Neutrophil (primary cell): ENCODE measurements around the gene TYSND1.

Experiments used
- H3K27ac ChIP-seq: fragments of 200-600 bp; sonication (generic); 2 replicates; pipeline ENCODE4 v1.5.1; 2016; ENCODE audit warnings: mild to moderate bottlenecking, moderate library complexity
- H3K27me3 ChIP-seq: fragments of 200-600 bp; sonication (generic); 2 replicates; pipeline ENCODE4 v1.6.0; 2016; ENCODE audit warnings: mild to moderate bottlenecking
- H3K36me3 ChIP-seq: fragments of 200-600 bp; sonication (generic); 2 replicates; pipeline ENCODE4 v1.5.1; 2017
- H3K4me1 ChIP-seq, 2 experiments: fragments of 200-600 bp in 1 of 2; sonication (generic) in 1 of 2; 1 replicate in 1 of 2; 2 replicates in 1 of 2; pipeline versions ENCODE4 v1.5.1 to v1.6.1; 2013 to 2016; ENCODE audit warnings: low read depth in 1 of 2, low read length in 1 of 2, mild to moderate bottlenecking in 1 of 2, moderate library complexity in 1 of 2; ENCODE audit not compliant: control insufficient read depth in 1 of 2, insufficient read depth in 1 of 2
- H3K4me3 ChIP-seq, 2 experiments: fragments of 200-600 bp in 1 of 2; sonication (generic) in 1 of 2; 1 replicate in 1 of 2; 2 replicates in 1 of 2; pipeline ENCODE4 v1.5.1; 2013 to 2016; ENCODE audit warnings: low read depth in 1 of 2, low read length in 1 of 2, mild to moderate bottlenecking in 1 of 2, moderate library complexity in 1 of 2
- H3K9me3 ChIP-seq: fragments of 200-600 bp; sonication (generic); 2 replicates; pipeline ENCODE4 v1.5.1; 2016
- TF ChIP-seq, protein P1 (sequence below): fragments of 200-600 bp; sonication (generic); IDR thresholded peaks from 2 replicates; pipeline ENCODE4 v1.5.1; 2016; ENCODE audit warnings: antibody characterized with exemption

TYSND1 gene

DNA sequence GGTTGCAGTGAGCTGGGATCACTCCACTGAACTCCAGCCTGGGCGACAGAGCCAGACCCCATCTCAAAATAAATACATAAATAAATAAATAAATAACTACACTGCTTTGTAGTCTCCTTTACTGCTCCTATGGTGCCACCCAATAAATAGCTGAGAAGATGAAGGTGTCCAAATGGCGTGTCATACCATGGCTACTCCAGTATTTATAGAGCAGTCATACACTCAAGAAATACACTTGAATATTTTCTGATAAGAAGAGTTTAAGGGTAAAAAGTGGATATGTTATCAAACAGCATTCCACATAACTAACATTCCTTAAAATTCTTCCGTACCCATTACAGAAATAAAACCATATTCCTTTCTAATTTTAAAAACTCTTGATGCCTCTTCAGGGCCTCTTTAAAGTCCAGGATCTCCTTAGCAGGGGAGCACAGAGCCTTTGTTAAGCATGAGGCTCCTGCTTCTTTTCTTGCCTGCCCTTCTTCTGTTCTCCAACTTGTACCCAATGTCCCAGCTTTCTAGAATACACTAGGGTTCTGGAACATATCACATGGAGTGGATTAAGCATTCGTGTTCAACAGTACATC lies 31.7 kb upstream of the TYSND1 start:
- TF ChIP-seq, protein P1, sequence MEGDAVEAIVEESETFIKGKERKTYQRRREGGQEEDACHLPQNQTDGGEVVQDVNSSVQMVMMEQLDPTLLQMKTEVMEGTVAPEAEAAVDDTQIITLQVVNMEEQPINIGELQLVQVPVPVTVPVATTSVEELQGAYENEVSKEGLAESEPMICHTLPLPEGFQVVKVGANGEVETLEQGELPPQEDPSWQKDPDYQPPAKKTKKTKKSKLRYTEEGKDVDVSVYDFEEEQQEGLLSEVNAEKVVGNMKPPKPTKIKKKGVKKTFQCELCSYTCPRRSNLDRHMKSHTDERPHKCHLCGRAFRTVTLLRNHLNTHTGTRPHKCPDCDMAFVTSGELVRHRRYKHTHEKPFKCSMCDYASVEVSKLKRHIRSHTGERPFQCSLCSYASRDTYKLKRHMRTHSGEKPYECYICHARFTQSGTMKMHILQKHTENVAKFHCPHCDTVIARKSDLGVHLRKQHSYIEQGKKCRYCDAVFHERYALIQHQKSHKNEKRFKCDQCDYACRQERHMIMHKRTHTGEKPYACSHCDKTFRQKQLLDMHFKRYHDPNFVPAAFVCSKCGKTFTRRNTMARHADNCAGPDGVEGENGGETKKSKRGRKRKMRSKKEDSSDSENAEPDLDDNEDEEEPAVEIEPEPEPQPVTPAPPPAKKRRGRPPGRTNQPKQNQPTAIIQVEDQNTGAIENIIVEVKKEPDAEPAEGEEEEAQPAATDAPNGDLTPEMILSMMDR: no peak
- no peak overlapping the region for H3K4me3 ChIP-seq
- no peaks in the 10 kb centered on the region for H3K36me3 ChIP-seq
- H3K4me1 ChIP-seq: peaks cover 14% of the 10 kb centered on the region in 2 experiments
- H3K9me3 ChIP-seq: no peaks in the 10 kb centered on the region
- H3K27me3 ChIP-seq: peaks cover 21% of the 10 kb centered on the region
- no peak overlapping the region for H3K27ac ChIP-seq

DNA sequence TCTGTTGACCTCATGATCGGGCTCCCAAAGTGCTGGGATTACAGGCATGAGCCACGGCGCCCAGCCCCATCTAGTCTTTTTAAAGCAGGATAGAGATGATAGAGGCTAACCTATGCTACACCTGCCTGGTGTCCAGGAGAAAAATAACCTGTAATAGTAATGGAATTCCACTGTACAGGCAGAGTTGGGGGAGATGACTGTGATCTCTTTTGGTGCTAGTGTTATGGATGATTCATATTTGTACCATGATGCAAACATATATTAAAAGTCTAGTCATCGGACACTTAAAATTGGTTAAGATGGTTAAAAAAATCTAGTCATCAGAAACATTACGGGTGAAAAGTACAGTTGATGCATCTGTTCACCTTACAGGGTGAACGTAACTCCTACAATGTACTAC lies 29.9 kb upstream of the TYSND1 start:
- no peak overlapping the region for H3K4me3 ChIP-seq
- TF ChIP-seq, protein P1: no peak

DNA sequence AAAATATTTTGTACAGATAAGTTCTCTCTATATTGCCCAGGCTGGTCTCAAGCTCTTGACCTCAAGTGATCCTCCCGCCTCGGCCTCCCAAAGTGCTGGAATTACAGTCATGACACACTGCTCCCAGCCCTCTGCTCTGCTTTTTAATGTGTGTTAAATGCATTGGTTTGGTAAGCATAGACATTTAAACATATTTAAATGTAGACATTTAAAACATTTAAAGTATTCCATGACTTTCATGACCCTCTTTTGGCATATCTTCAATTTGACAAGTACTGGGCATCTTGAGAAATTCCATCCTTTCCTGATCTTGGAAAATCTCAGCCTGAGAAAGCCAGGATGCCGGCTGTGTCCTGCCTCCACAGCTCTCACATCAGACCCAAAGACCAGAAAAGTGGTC lies 29.0 kb upstream of the TYSND1 start:
- H3K4me1 ChIP-seq: peaks cover 19 to 20% of the 10 kb centered on the region in 2 experiments
- H3K36me3 ChIP-seq: no peaks in the 10 kb centered on the region
- H3K4me3 ChIP-seq: no peak overlapping the region
- TF ChIP-seq, protein P1: no peak
- H3K27ac ChIP-seq: no peak overlapping the region
- no peaks in the 10 kb centered on the region for H3K9me3 ChIP-seq
- H3K27me3 ChIP-seq: peaks cover 4% of the 10 kb centered on the region

More for the DNA sequence above, 29.9 kb upstream of the TYSND1 start:
- peaks cover 10% of the 10 kb centered on the region for H3K27me3 ChIP-seq
- H3K4me1 ChIP-seq: peaks cover 14% of the 10 kb centered on the region in 2 experiments
- H3K36me3 ChIP-seq: no peaks in the 10 kb centered on the region
- no peak overlapping the region for H3K27ac ChIP-seq
- no peaks in the 10 kb centered on the region for H3K9me3 ChIP-seq

DNA sequence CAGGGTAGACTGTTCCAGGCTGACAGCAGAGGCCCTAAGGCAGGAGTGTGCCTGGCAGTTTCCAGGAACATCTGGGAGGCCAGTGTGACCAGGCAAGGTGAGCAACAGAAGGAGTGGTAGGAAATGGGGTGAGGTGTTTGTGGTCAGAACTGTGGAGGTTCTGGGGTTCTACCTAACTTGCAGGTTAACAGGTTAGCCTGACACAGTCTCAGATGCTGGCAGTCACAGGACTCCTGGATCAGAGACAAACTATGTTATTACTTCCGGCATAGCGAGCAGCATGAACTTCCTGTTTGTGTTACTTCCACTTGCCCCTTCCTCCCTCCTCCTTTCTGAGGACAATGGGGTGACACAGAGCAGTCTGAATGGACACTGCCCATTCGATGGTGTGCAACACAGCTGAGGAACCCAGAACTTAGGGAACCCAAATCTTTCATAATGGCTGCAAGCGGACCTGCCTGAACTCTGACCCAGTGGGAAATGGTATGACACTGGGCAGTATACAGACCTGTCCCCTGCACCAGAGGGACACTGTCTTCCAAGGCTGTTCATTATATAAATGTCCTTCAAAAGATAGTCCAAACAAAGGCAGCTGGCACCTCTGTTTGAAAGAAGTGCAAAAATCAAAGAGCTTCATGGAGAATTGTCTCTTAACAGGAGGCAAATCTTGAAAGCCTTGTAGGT lies 27.7 kb upstream of the TYSND1 start:
- Histone ChIP-seq H3K4me1 (peaks cover 23 to 28% of the 10 kb centered on the region in 2 experiments), H3K27ac (peak overlapping the region; percentile 91), H3K36me3 (no peaks in the 10 kb centered on the region), H3K27me3 (no peaks in the 10 kb centered on the region), H3K4me3 (peak overlapping the region; percentile 21 to 31), H3K9me3 (no peaks in the 10 kb centered on the region)
- TF ChIP-seq, protein P1: no peak

DNA sequence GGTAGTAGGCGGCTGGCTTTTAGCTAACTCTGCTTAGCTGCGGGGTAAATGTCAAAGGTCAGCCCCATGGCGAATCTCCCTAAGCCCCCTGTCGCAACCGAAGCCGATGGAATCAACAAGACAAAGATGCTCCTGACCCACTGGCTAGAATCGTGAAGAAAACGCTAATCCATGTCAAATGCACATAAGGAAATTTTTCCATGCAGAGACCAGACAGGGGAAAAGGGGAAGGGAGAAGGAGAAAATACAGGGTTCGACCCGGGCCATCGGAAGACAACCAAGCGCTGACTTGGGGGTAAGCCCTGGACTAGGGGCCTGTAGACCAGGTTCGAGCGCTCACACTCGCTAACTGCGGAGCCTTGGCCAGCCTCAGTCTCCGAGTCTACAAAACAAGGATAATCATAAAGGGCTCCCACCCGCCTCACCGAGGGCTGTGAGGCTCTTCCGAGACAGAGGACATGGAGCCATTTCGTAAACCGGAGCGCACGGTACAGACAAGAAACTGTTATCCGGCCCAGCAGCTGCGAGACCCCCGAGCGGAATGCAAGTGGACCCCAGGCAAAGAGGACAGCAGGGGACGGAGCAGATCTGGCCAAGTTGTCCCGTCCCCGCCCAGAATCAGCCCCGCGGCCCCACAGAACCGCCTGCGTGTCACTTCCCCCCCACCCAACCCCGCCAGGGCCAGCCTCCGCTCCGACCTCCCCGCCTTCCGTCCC lies 23.3 kb upstream of the TYSND1 start:
- Histone ChIP-seq H3K4me3 (peak overlapping the region; percentile 77 to 92), H3K36me3 (peaks cover 11% of the 10 kb centered on the region), H3K27ac (peak overlapping the region; percentile 92), H3K27me3 (no peaks in the 10 kb centered on the region), H3K4me1 (peaks cover 34 to 44% of the 10 kb centered on the region in 2 experiments), H3K9me3 (no peaks in the 10 kb centered on the region)
- TF ChIP-seq, protein P1: no peak
